IMR-90 (cell line): ENCODE data around the gene SCYL3. TPM values are rescaled to one million over a fixed set of nuclear protein-coding genes. Genes with fewer than 3 reads are reported as not detected.

Experiments used
- ATAC-seq: fragments of 200-7000 bp; cut with Tn5 transposase; 2 replicates; pipeline ENCODE4 v1.9.1; 2020; ENCODE audit warnings: low read depth, mild to moderate bottlenecking, moderate library complexity
- BruUV-seq: library from RNA; stranded (reverse); fragments of 400-500 nt; replicated peaks from 2 replicates; lab custom pipeline; 2021; lab: Mats Ljungman, UMichigan
- CTCF ChIA-PET: fragments of 300-600 bp; formaldehyde crosslinking; extraction: SDS; loops from one replicate; lab custom pipeline; 2021; ENCODE audit warnings: antibody characterized with exemption; lab: Yijun Ruan, JAX
- POLR2A ChIA-PET: fragments of 300-600 bp; sonication (Branson Sonifier 250); formaldehyde crosslinking; loops from one replicate; lab custom pipeline; 2022; ENCODE audit warnings: antibody characterized with exemption; ENCODE audit not compliant: unreplicated experiment; lab: Charles Lee
- DNase-seq: peaks from one replicate; pipeline ENCODE4 v3.0.0; 2013
- H2AFZ ChIP-seq: replicated peaks from 2 replicates; pipeline ENCODE3; 2013; ENCODE audit warnings: low read length, mild to moderate bottlenecking; ENCODE audit not compliant: poor library complexity
- H2AK5ac ChIP-seq: 2 replicates; pipeline ENCODE4 v1.6.1; 2013; ENCODE audit warnings: low read depth, low read length, inconsistent platforms
- H2AK9ac ChIP-seq: replicated peaks from 2 replicates; pipeline ENCODE3; 2013; ENCODE audit warnings: mild to moderate bottlenecking, low read depth, low read length, moderate library complexity; ENCODE audit not compliant: poor library complexity
- H2BK120ac ChIP-seq: 2 replicates; pipeline ENCODE4 v1.6.1; 2013; ENCODE audit warnings: low read depth, low read length, inconsistent platforms
- H2BK15ac ChIP-seq: 3 replicates; pipeline ENCODE4 v1.6.1; 2013; ENCODE audit warnings: low read depth, low read length, inconsistent platforms
- H2BK20ac ChIP-seq: 2 replicates; pipeline ENCODE4 v1.6.1; 2013; ENCODE audit warnings: low read depth, mild to moderate bottlenecking, inconsistent platforms, low read length, moderate library complexity
- H2BK5ac ChIP-seq: 2 replicates; pipeline ENCODE4 v1.6.1; 2013; ENCODE audit warnings: mild to moderate bottlenecking, low read depth, low read length, inconsistent platforms; ENCODE audit not compliant: poor library complexity, severe bottlenecking
- H3K14ac ChIP-seq: replicated peaks from 2 replicates; pipeline ENCODE4 v1.6.1; 2013; ENCODE audit warnings: low read depth, low read length, inconsistent platforms
- H3K18ac ChIP-seq: 2 replicates; pipeline ENCODE4 v1.6.1; 2013; ENCODE audit warnings: low read depth, low read length, control low read depth
- H3K23ac ChIP-seq: 2 replicates; pipeline ENCODE4 v1.6.1; 2013; ENCODE audit warnings: low read depth, low read length, inconsistent platforms
- H3K27ac ChIP-seq: 2 replicates; pipeline ENCODE4 v1.5.1; 2013; ENCODE audit warnings: mild to moderate bottlenecking, control low read depth, low read length; ENCODE audit not compliant: insufficient read depth
- H3K27me3 ChIP-seq: 2 replicates; pipeline ENCODE4 v1.6.1; 2013; ENCODE audit warnings: low read length; ENCODE audit not compliant: control insufficient read depth, insufficient read depth
- H3K36me3 ChIP-seq: 2 replicates; pipeline ENCODE4 v1.6.1; 2013; ENCODE audit warnings: low read length, mixed read lengths; ENCODE audit not compliant: control insufficient read depth, insufficient read depth
- H3K4ac ChIP-seq: 2 replicates; pipeline ENCODE4 v1.6.1; 2013; ENCODE audit warnings: low read depth, low read length, inconsistent platforms
- H3K4me1 ChIP-seq: 2 replicates; pipeline ENCODE4 v1.6.1; 2013; ENCODE audit warnings: low read length, mixed read lengths; ENCODE audit not compliant: control insufficient read depth, insufficient read depth
- H3K4me2 ChIP-seq: 2 replicates; pipeline ENCODE4 v1.6.1; 2013; ENCODE audit warnings: low read depth, mild to moderate bottlenecking, control low read depth, low read length, moderate library complexity
- H3K4me3 ChIP-seq: 2 replicates; pipeline ENCODE4 v1.5.1; 2013; ENCODE audit warnings: low read depth, mild to moderate bottlenecking, control low read depth, low read length, moderate library complexity; ENCODE audit not compliant: insufficient read depth
- H3K56ac ChIP-seq: 2 replicates; pipeline ENCODE4 v1.6.1; 2013; ENCODE audit warnings: low read length, inconsistent platforms; ENCODE audit not compliant: insufficient read depth; ENCODE audit errors: extremely low read depth
- H3K79me1 ChIP-seq, 2 experiments: 2 replicates each; pipeline ENCODE4 v1.6.1; 2013; ENCODE audit warnings: low read length in 2 of 2, inconsistent platforms in 1 of 2, low read depth in 1 of 2
- H3K9ac ChIP-seq: 2 replicates; pipeline ENCODE4 v1.6.1; 2013; ENCODE audit warnings: low read depth, low read length, control low read depth
- H3K9me1 ChIP-seq: 2 replicates; pipeline ENCODE4 v1.6.1; 2013; ENCODE audit warnings: low read length, inconsistent platforms; ENCODE audit not compliant: insufficient read depth
- H3K9me3 ChIP-seq: 2 replicates; pipeline ENCODE4 v1.6.1; 2013; ENCODE audit warnings: low read length; ENCODE audit not compliant: control insufficient read depth, insufficient read depth
- H4K20me1 ChIP-seq: 2 replicates; pipeline ENCODE4 v1.6.1; 2013; ENCODE audit warnings: low read length, inconsistent platforms; ENCODE audit not compliant: insufficient read depth
- H4K5ac ChIP-seq: 2 replicates; pipeline ENCODE4 v1.6.1; 2013; ENCODE audit warnings: mild to moderate bottlenecking, low read depth, low read length, control low read depth
- H4K8ac ChIP-seq, 2 experiments: 2 replicates each; pipeline ENCODE4 v1.6.1; 2013; ENCODE audit warnings: low read depth in 2 of 2, low read length in 2 of 2, control low read depth in 1 of 2, inconsistent platforms in 1 of 2
- H4K91ac ChIP-seq: 2 replicates; pipeline ENCODE4 v1.6.1; 2013; ENCODE audit warnings: low read depth, low read length, inconsistent platforms; ENCODE audit not compliant: insufficient read depth
- BHLHE40 ChIP-seq: fragments of 150-350 bp; IDR thresholded peaks from 2 replicates; pipeline ENCODE4 v1.6.1; 2016; ENCODE audit warnings: mild to moderate bottlenecking, low read depth, low read length
- CEBPB ChIP-seq: IDR thresholded peaks from 2 replicates; pipeline ENCODE4 v1.6.1; 2012; ENCODE audit warnings: low read depth, low read length, improper control_type of control experiment
- CHD1 ChIP-seq: IDR thresholded peaks from 2 replicates; pipeline ENCODE4 v1.6.1; 2012; ENCODE audit warnings: low read depth, low read length, improper control_type of control experiment
- CTCF ChIP-seq: conservative IDR thresholded peaks from 2 replicates; pipeline ENCODE4 v1.5.1; 2012; ENCODE audit warnings: mild to moderate bottlenecking, low read depth, low read length, improper control_type of control experiment
- ELK1 ChIP-seq: fragments of 150-350 bp; IDR thresholded peaks from 2 replicates; pipeline ENCODE4 v1.6.1; 2016; ENCODE audit warnings: low read depth, mild to moderate bottlenecking, low read length, moderate library complexity, borderline replicate concordance
- FOS ChIP-seq: fragments of 150-350 bp; IDR thresholded peaks from 2 replicates; pipeline ENCODE4 v1.6.1; 2016; ENCODE audit warnings: low read depth, low read length
- MXI1 ChIP-seq: IDR thresholded peaks from 2 replicates; pipeline ENCODE4 v1.6.1; 2012; ENCODE audit warnings: low read depth, mild to moderate bottlenecking, low read length, moderate library complexity, borderline replicate concordance
- NFE2L2 ChIP-seq: fragments of 150-350 bp; IDR thresholded peaks from 2 replicates; pipeline ENCODE4 v1.6.1; 2016; ENCODE audit warnings: low read depth, mild to moderate bottlenecking, low read length
- POLR2A ChIP-seq: IDR thresholded peaks from 2 replicates; pipeline ENCODE4 v1.6.1; 2012; ENCODE audit warnings: mild to moderate bottlenecking, low read depth, low read length
- RCOR1 ChIP-seq: IDR thresholded peaks from 2 replicates; pipeline ENCODE4 v1.6.1; 2012; ENCODE audit warnings: mild to moderate bottlenecking, low read length, improper control_type of control experiment; ENCODE audit not compliant: insufficient replicate concordance
- RFX5 ChIP-seq: IDR thresholded peaks from 2 replicates; pipeline ENCODE4 v1.8.0; 2012; ENCODE audit warnings: low read depth, mild to moderate bottlenecking, low read length, moderate library complexity
- SMC3 ChIP-seq: fragments of 150-350 bp; IDR thresholded peaks from 2 replicates; pipeline ENCODE4 v1.6.1; 2016; ENCODE audit warnings: low read depth, mild to moderate bottlenecking, antibody characterized with exemption, low read length, moderate library complexity
- WGBS, 2 experiments: methylation state at CpG; one replicate each; pipeline versions ENCODE4 v1.1.5 to v1.1.7; 2013; ENCODE audit warnings: missing lambda C conversion rate in 2 of 2; ENCODE audit not compliant: insufficient read length in 1 of 2; ENCODE audit errors: extremely low coverage in 2 of 2; 5-methylcytosine and 5-hydroxymethylcytosine counted together
- dilution Hi-C: fragments of 300-500 bp; cut with HindIII; formaldehyde crosslinking; loops from one replicate; pipeline ENCODE4 v1.14.3; 2018; ENCODE audit warnings: low sequenced_read_pairs; ENCODE audit not compliant: unreplicated experiment
- in situ Hi-C: fragments of 300-500 bp; cut with MboI; formaldehyde crosslinking; loops from 3 replicates; pipeline ENCODE4 v1.14.3; 2019; ENCODE audit warnings: low sequenced_read_pairs, inconsistent platforms, mixed read lengths
- intact Hi-C: fragments of 100-400 bp; cut with micrococcal nuclease; formaldehyde crosslinking; loops from 2 replicates; pipeline ENCODE4 v1.10.0; 2022
- polyA plus RNA-seq, 3 experiments: library from polyadenylated mRNA; depleted of rRNA; stranded (reverse); fragments of >200 nt; gene quantifications; 2 replicates each; pipeline ENCODE4 v1.2.3, GENCODE V29; 2012; ENCODE audit warnings: low replicate concordance in 1 of 3
- total RNA-seq: library from RNA; depleted of rRNA; stranded (reverse); fragments of >200 nt; gene quantifications from 2 replicates; pipeline ENCODE4 v1.2.3, GENCODE V29; 2012

SCYL3 gene
- total and polyA plus RNA-seq, 2 of the 4 experiments (the other 2 are of a cell fraction), result 3.9 to 8.4 TPM

- H2BK120ac ChIP-seq, result no peak overlapping the region
- DNase-seq, result no peak
- no peak for TF ChIP-seq CHD1
- no peak for TF ChIP-seq BHLHE40
- TF ChIP-seq FOS, result no peak
- TF ChIP-seq MXI1, result no peak
- TF ChIP-seq RFX5, result no peak
- no peak for TF ChIP-seq CTCF
- no peak for TF ChIP-seq NFE2L2
- no peak for TF ChIP-seq ELK1
- no peak for TF ChIP-seq RCOR1
- no peak for TF ChIP-seq POLR2A
- TF ChIP-seq CEBPB, result no peak
- TF ChIP-seq SMC3, result no peak
- in situ Hi-C loops (loop anchor here (25.0 kb wide), 2 partner anchors 728 to 828 kb away; partner anchors contain the start of gene PRRX1), intact Hi-C loops (no loop called here), dilution Hi-C loops (no loop called here)
- H2BK5ac ChIP-seq, result no peak overlapping the region
- no peak overlapping the region for H3K56ac ChIP-seq
- no peak overlapping the region for H2AK5ac ChIP-seq
- no peak overlapping the region for H3K27ac ChIP-seq
- WGBS, 2 experiments, result no CpG with 5 or more reads among the region's 7 CpGs
- no peak overlapping the region for H4K5ac ChIP-seq
- no peaks in the 10 kb centered on the region for H3K36me3 ChIP-seq
- H3K4me2 ChIP-seq, result no peak overlapping the region; the same call in 1 of the 2 replicates
- no peak overlapping the region for H4K8ac ChIP-seq
- H2BK20ac ChIP-seq, result no peak overlapping the region
- peaks cover 2% of the 10 kb centered on the region for H3K4me1 ChIP-seq
- H3K4ac ChIP-seq, result no peak overlapping the region
- no peak overlapping the region for H3K23ac ChIP-seq
- no peak overlapping the region for H3K4me3 ChIP-seq
- no peak overlapping the region for H3K18ac ChIP-seq
- no peak overlapping the region for H4K91ac ChIP-seq
- no peaks in the 10 kb centered on the region for H3K27me3 ChIP-seq
- no peak overlapping the region for H3K14ac ChIP-seq
- ChIA-PET CTCF (interaction anchor here (1.0 kb wide), 1 partner anchor 994 kb away, joined by 3 read pairs; no protein-coding TSS in a partner anchor), POLR2A (no interaction called here)
- no peak overlapping the region for H3K9ac ChIP-seq
- BruUV-seq, result no TSS peak
- H2BK15ac ChIP-seq, result no peak overlapping the region
- no peaks in the 10 kb centered on the region for H3K9me3 ChIP-seq
- no peaks in the 10 kb centered on the region for H3K79me1 ChIP-seq
- no peak overlapping the region for H2AK9ac ChIP-seq
- no peaks in the 10 kb centered on the region for H4K20me1 ChIP-seq
- H3K9me1 ChIP-seq, result no peaks in the 10 kb centered on the region
- no peak for ATAC-seq
- H2AFZ ChIP-seq, result no peak overlapping the region
Measured at GRCh38 chr1:169933984-169934725, 40.5 kb upstream of the SCYL3 start.
